ENCODE measurements around the gene SS18L1.
"Not testable (repeated sequence)": the region's sequence is repeated elsewhere in the genome, so short reads cannot be mapped to it uniquely, and the experiment has no call there.

Gene SS18L1

DNA sequence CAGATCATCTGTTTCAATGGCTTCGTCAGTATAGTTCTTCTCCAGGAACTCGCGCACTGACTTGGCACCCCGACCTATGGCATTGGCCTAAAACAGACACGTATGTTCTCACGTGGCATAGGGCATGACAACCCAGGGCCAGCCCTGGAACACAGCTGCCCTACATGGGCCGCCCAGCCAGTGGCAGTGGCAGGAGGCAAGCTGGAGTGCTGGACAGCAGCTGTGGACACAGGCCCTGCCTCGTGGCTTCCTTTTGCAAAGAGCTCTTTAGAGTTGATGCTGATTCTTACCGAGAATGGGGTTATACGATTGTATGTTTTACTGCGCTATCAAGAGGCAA is 5.4 kb upstream of the SS18L1 start:
- no peak for DNase-seq

DNA sequence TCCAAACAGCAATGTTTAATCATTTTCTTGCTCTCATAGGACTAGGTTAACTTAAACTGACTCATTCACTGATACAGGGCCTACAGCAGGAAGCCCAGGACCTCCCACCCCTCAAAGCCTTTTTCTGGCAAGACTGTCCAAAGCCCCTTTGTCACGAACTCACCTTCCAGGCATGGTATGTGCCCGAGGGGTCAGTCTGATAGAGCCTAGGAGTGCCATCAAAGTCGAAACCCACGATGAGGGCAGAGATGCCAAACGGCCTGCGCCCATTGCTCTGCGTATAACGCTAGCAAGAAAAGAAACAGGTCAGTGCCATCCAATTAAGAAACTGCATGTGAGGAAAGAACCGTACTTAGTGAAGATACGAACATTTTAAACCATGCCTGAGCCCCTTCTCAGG is 4.7 kb upstream of the SS18L1 start:
- DNase-seq, result no peak

DNA sequence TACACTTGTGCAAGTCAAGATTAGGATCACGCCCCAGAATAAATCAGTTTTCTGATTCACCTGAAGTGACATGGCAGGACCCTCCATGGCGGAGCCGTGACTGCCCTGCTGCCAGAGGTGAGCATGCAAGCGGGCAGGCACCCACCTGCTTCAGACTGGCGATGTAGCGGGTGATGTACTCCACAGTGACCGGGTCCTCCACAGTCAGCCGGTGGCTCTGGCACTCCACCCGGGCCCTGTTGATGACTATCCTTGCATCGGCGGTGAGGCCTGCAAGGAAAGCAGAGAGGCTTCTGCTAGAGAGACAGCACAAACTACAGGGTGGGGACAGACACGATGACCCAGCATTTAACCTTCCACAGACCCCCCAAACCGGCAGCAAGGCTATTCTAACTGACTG is 3.9 kb upstream of the SS18L1 start:
- DNase-seq, result no peak

- no peak for DNase-seq
These were observed 2.5 kb upstream of the SS18L1 start for GRCh38 chr20:62141043-62141396.

- DNase-seq, result no peak
These were observed 1.9 kb upstream of the SS18L1 start for GRCh38 chr20:62141397-62142251.

- DNase-seq, result no peak
These were observed 1.1 kb upstream of the SS18L1 start for GRCh38 chr20:62142252-62143080.

DNA sequence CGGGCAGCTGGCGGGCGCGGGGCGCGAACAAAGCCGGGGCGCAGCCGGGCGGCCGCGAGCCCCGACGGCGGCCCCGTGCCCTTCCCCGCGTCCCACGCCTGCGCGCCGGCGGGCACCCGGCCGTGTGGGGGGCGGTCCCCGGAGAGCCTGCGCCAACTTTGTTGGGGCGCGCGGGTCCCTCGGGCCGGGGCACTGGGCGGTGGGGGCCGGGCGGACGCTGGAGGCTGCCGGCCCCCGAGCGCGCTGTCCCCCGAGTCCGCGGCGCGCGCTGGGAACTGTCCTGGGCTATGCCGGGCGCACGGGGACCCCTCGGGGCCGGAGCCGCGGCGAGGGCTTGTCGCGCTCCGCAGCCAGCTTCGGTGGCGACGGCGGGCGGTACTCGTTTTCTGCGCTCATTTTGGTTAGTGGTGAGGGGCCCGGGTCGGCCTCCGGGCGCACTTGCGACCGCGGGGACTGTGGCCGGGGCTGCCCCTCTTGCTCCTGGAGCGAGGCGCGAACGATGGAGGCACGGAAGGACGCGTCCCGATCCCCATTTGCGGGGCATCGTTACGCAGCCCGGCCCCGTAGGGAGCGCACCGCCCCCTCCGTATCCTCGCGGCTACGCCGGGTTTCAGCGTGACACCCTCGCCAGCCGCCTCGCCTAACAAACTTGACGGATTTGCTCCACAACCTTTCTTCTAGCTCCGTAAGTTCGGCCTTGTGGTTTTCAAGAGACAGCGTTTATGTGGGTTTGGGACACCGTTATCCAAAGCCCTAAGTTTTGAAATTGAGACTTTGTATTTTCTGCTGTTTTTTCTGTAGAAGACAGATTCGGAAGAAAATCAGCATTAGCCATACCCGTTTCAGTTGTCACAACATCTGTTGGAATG is 622 bp downstream of the SS18L1 start:
- DNase-seq, result no peak

GRCh38 chr20:62145688-62146018 is 2.1 kb downstream of the SS18L1 start:
- DNase-seq, result no peak

GRCh38 chr20:62146019-62146755 is 2.6 kb downstream of the SS18L1 start:
- DNase-seq, result no peak

GRCh38 chr20:62147125-62147524 is 3.6 kb downstream of the SS18L1 start:
- no peak for DNase-seq

DNA sequence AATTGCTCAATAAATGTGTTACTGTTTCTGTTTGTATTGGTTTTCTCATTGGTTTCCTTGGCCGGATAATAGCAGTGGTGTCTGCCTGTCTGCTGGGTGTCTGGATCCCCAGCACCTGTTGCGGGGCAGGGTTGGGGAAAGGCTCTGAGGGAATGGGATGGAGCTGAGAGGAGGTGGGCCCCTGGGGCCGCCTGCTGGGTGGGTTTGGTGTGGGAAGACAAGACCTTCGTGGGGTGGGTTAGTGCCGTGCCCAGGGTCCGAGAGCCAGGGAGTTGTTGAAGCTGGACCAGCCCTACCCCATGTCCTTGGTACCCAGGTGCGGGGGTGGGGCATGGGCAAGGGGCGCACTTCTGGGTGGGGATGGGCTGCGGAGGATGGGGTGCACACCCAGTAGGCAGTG is 4.0 kb downstream of the SS18L1 start:
- DNase-seq, result no peak

- DNase-seq, result not testable (repeated sequence)
These were observed 4.8 kb downstream of the SS18L1 start for GRCh38 chr20:62148383-62148782.

GRCh38 chr20:62148908-62149314 is 5.3 kb downstream of the SS18L1 start:
- no peak for DNase-seq

GRCh38 chr20:62149532-62150309 is 6.2 kb downstream of the SS18L1 start:
- DNase-seq, result no peak

DNA sequence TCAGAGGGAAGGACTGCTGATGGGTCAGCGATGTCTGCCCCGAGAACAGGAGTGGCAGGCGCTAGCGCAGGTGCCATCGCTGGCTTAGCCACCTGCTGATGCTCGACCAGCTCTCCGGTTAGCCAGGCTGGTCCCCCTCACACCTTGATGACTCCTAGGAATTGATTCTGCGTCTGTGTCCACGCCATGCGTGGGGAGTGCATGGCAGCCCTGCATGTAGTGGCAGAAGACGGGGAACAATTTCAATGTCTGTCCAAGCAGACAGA is 6.7 kb downstream of the SS18L1 start:
- no peak for DNase-seq

- no peak for DNase-seq
These were observed 7.7 kb downstream of the SS18L1 start for GRCh38 chr20:62151225-62151624.

- DNase-seq, result no peak
These were observed 8.3 kb downstream of the SS18L1 start for GRCh38 chr20:62151835-62152364.

GRCh38 chr20:62155428-62156253 is 12.1 kb downstream of the SS18L1 start:
- DNase-seq, result no peak

DNA sequence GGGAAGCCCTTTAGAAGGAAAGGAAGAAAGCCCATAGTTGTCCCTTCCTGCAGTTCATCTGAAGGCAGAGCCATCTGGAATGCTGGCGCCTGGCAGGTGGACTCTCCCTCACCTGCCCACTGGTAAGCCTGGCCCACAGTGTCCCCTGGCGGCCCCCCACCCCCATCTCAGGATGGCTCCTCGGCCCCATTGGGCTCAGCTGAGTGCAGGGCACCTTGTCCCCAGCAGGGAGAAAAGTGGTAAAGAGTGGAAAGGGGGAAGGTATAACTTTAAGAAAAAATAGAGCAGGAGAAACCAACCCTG is 12.6 kb downstream of the SS18L1 start:
- DNase-seq, result no peak

DNA sequence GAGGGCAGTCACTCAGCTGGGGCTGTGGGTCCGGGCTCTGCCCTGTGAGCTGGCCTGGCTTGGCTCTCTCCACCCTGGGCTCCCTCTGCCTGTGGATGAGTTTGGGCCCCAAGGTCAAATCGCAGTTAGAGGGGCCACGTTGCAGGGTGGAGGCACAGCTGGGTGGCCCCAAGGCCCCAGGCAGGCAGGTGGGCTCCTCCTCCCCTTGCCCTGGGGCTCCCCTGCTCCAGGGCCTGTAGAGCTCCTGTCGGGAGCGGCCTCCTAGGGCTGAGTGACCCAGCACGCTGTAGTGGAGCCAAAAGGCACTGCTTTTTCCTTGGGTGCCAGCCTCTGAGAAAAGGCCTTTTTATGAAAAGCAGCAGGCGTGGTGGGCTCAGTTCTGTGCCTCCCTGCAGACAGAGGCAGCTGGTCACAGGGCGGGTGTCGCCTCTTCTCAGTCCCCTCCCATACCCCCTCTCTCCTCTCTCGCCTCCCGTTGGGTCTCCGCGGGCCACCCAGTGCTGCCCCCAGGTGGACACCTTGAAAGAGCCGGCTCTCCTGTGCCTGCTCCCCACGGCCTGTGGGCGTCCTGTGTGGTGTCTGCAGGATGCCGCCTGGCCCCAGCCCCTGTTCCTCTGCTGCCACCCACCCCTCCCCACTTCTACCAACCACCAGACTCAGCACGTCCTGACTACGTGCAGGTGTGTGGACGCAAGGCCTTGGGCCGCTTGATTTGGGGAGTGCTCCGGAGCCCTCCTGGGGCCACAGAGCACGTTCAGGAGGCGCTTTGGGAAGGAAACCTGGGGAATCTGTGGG is 13.2 kb downstream of the SS18L1 start:
- peak; percentile 70 for DNase-seq
